Erythroblast (primary cell): ENCODE results near the gene GALP.

Source experiments
- GATA1 ChIP-seq: IDR thresholded peaks from 2 replicates; pipeline ENCODE4 v1.6.1; 2011; ENCODE audit warnings: low read depth, mild to moderate bottlenecking, control low read depth, low read length, moderate library complexity
- POLR2A ChIP-seq: IDR thresholded peaks from 2 replicates; pipeline ENCODE4 v1.6.1; 2011; ENCODE audit warnings: mild to moderate bottlenecking, low read length

GRCh38 chr19:56158170-56158757 is 17.5 kb upstream of the GALP start:
- TF ChIP-seq POLR2A (no peak), GATA1 (no peak)
